Heart left ventricle (tissue), 16 donors: Measurements from ENCODE around the gene SPTLC3. TPM values are rescaled to one million over a fixed set of nuclear protein-coding genes. Genes with fewer than 3 reads are reported as not detected.

Source experiments
- ATAC-seq, 4 donors: fragments of 200-7000 bp; cut with Tn5 transposase; one replicate each; pipeline ENCODE4 v1.9.1; 2020 to 2022; ENCODE audit warnings: moderate library complexity in 4 of 4, mild to moderate bottlenecking in 3 of 4, moderate number of reproducible peaks in 1 of 4
- DNase-seq, 5 donors: peaks; one replicate each; pipeline ENCODE4 v3.0.0-alpha.2; 2020
- H3K27ac ChIP-seq, 12 donors: fragments of 200-600 bp; sonication (generic) in 4 of 12; one replicate each; pipeline versions ENCODE4 v1.5.0 to v1.8.0; 2016 to 2022; ENCODE audit warnings: mild to moderate bottlenecking in 2 of 12
- H3K27me3 ChIP-seq, 9 donors: fragments of 200-600 bp; sonication (generic) in 2 of 9; one replicate each; pipeline versions ENCODE4 v1.5.1 to v1.8.0; 2016 to 2022; ENCODE audit warnings: mild to moderate bottlenecking in 3 of 9
- H3K36me3 ChIP-seq, 9 donors: fragments of 200-600 bp; sonication (generic) in 2 of 9; one replicate each; pipeline versions ENCODE4 v1.5.0 to v1.8.0; 2018 to 2022; ENCODE audit warnings: mild to moderate bottlenecking in 2 of 9
- H3K4me1 ChIP-seq, 12 donors: fragments of 200-600 bp; sonication (generic) in 4 of 12; one replicate each; pipeline versions ENCODE4 v1.5.0 to v1.8.0; 2016 to 2022; ENCODE audit warnings: mild to moderate bottlenecking in 3 of 12
- H3K4me3 ChIP-seq, 12 donors: fragments of 200-600 bp; sonication (generic) in 4 of 12; one replicate each; pipeline versions ENCODE4 v1.5.0 to v1.8.0; 2017 to 2022; ENCODE audit warnings: mild to moderate bottlenecking in 9 of 12, moderate library complexity in 4 of 12
- H3K9me3 ChIP-seq, 12 donors: fragments of 200-600 bp; sonication (generic) in 4 of 12; one replicate each; pipeline versions ENCODE4 v1.5.0 to v1.8.0; 2016 to 2022; ENCODE audit warnings: mild to moderate bottlenecking in 1 of 12
- POLR2A ChIP-seq, 2 donors: fragments of 450-650 bp; IDR thresholded peaks; one replicate each; pipeline ENCODE4 v1.6.1; 2017; ENCODE audit warnings: antibody characterized with exemption in 2 of 2, mild to moderate bottlenecking in 2 of 2, moderate library complexity in 2 of 2
- WGBS, 4 donors: extraction: QIAGEN DNeasy Blood & Tissue Kit in 2 of 4; methylation state at CpG; one replicate each; pipeline versions ENCODE4 v1.1.5 to v1.1.7; 2013 to 2018; 5-methylcytosine and 5-hydroxymethylcytosine counted together
- intact Hi-C, 10 donors: fragments of 100-400 bp; cut with DNase I; formaldehyde crosslinking; loops; one replicate each; pipeline versions ENCODE4 v1.11.1 to v1.14.2; 2022
- polyA plus RNA-seq, 2 donors: library from polyadenylated mRNA; stranded (reverse); fragments of 200-250 nt; gene quantifications; one replicate each; pipeline ENCODE4 v1.2.3, GENCODE V29; 2013
- total RNA-seq, 9 donors: library from RNA; depleted of rRNA in 2 of 9; stranded (reverse); fragments of >200 nt in 2 of 9; fragmentation: NEBNext Ultra II Directional in 3 of 9; extraction: Animal tissue kit (Norgen Biotek cat#: 25700) in 3 of 9; gene quantifications; one replicate each; pipeline versions ENCODE4 v1.1.0 to v1.2.4, GENCODE V29; 2016 to 2023
- TF ChIP-seq, protein P1 (sequence below), 12 donors: fragments of 200-600 bp; sonication (generic) in 4 of 12; IDR thresholded peaks; one replicate each; pipeline versions ENCODE4 v1.5.0 to v1.8.0; 2018 to 2022; ENCODE audit warnings: antibody characterized with exemption in 12 of 12, mild to moderate bottlenecking in 5 of 12
- donor health status: ischemic (EF 13 %, LVEDD 7.1; RV severe dilation, severe dysfunction).
- donor health status: healthy with polysubstance abuse.
- donor health status: DM: no; HTN: yes; CAD: no.
- donor health status: DM: no; HTN: no; CAD: no.
- donor health status: ischemic (EF 25% LVEDD 6.9; RV normal size, moderate dysfunction).
- donor health status: ischemic (EF 25% LVEDD 5.7; RV mildly dilated, moderate dysfunction).
- donor health status: healthy.
- donor health status: DM: yes; HTN: yes; CAD: no.
- donor health status: ischemic (EF 35%, LVEDD 5.7; RV mildly dilated, moderate dysfunction).
- donor health status: nonischemic (EF 11% LVEDD 7.7; RV severe dilation, severe dysfunction).
- donor health status: DM: yes; HTN: yes; CAD: no.
- donor health status: PGD.
- donor health status: ischemic (EF 29% LVEDD 5.4; RV normal size, mild dysfunction).
- donor health status: nonischemic (EF 23%, LVEDD 6.1; RV moderate dilation, normal function).

The SPTLC3 gene
- total and polyA plus RNA-seq, 11 donors = 0.57 to 15.4 (median 6.0) TPM

DNA sequence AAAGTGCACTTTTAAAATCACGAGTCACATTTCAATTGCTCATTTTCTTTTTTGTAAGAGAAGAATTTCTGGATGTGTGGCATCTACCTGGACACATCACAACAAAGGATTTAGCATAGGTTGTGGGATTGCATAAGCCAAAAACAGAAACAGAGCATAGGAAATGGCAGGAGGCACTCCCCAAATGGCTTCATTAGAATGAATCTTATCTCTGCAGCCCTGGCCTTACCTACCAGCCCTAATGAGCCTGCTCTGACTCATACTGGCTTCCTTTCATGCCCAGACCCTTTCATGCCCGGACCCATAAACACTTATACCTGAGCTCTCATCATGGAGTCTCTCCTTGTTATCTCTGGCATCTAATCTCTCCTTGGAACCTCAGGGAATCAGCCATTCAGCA lies 23.9 kb upstream of the SPTLC3 start:
- Histone ChIP-seq H3K4me1 (no peaks in the 10 kb centered on the region), H3K4me3 (no peak overlapping the region), H3K27ac (no peak overlapping the region), H3K36me3 (no peaks in the 10 kb centered on the region), H3K9me3 (no peaks in the 10 kb centered on the region), H3K27me3 (no peaks in the 10 kb centered on the region)
- WGBS, 4 donors = 63 to 76% (median 69%) methylated on average over 2 of the region's 2 CpGs
- DNase-seq = no peak
- TF ChIP-seq, protein P1, sequence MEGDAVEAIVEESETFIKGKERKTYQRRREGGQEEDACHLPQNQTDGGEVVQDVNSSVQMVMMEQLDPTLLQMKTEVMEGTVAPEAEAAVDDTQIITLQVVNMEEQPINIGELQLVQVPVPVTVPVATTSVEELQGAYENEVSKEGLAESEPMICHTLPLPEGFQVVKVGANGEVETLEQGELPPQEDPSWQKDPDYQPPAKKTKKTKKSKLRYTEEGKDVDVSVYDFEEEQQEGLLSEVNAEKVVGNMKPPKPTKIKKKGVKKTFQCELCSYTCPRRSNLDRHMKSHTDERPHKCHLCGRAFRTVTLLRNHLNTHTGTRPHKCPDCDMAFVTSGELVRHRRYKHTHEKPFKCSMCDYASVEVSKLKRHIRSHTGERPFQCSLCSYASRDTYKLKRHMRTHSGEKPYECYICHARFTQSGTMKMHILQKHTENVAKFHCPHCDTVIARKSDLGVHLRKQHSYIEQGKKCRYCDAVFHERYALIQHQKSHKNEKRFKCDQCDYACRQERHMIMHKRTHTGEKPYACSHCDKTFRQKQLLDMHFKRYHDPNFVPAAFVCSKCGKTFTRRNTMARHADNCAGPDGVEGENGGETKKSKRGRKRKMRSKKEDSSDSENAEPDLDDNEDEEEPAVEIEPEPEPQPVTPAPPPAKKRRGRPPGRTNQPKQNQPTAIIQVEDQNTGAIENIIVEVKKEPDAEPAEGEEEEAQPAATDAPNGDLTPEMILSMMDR (IDR thresholded peaks at IDR 0.05) = no peak
- TF ChIP-seq POLR2A (IDR thresholded peaks at IDR 0.05) = no peak
- intact Hi-C loops = no loop called here
- ATAC-seq = no peak

- no peak for DNase-seq
- Histone ChIP-seq H3K4me3 (no peak overlapping the region), H3K4me1 (no peaks in the 10 kb centered on the region), H3K9me3 (no peaks in the 10 kb centered on the region), H3K27ac (no peak overlapping the region), H3K27me3 (no peaks in the 10 kb centered on the region), H3K36me3 (no peaks in the 10 kb centered on the region)
- ATAC-seq = no peak
- intact Hi-C loops = no loop called here
- TF ChIP-seq POLR2A (IDR thresholded peaks at IDR 0.05) = no peak
- TF ChIP-seq, protein P1 (IDR thresholded peaks at IDR 0.05) = no peak
- WGBS, 4 donors = 73 to 77% (median 74%) methylated on average over 3 of the region's 3 CpGs
Observed at GRCh38 chr20:12987261-12987660, 21.5 kb upstream of the SPTLC3 start.

- Histone ChIP-seq H3K36me3 (no peaks in the 10 kb centered on the region), H3K27ac (no peak overlapping the region), H3K4me1 (no peaks in the 10 kb centered on the region), H3K27me3 (no peaks in the 10 kb centered on the region), H3K9me3 (no peaks in the 10 kb centered on the region), H3K4me3 (no peak overlapping the region)
- ATAC-seq (no peak), DNase-seq (no peak)
- WGBS, 4 donors = 76 to 81% (median 78%) methylated on average over 3 of the region's 3 CpGs
- intact Hi-C loops = no loop called here
- TF ChIP-seq POLR2A (IDR thresholded peaks at IDR 0.05) = no peak
- TF ChIP-seq, protein P1 (IDR thresholded peaks at IDR 0.05) = no peak
Observed at GRCh38 chr20:12989586-12990115, 19.1 kb upstream of the SPTLC3 start.

GRCh38 chr20:12997128-12997655 lies 11.6 kb upstream of the SPTLC3 start:
- H3K4me3 ChIP-seq = no peak overlapping the region
- DNase-seq = no peak
- H3K27me3 ChIP-seq = no peaks in the 10 kb centered on the region
- H3K9me3 ChIP-seq = no peaks in the 10 kb centered on the region
- TF ChIP-seq, protein P1 (IDR thresholded peaks at IDR 0.05) = no peak
- no peak for TF ChIP-seq POLR2A (IDR thresholded peaks at IDR 0.05)
- no peaks in the 10 kb centered on the region for H3K36me3 ChIP-seq
- H3K4me1 ChIP-seq = no peaks in the 10 kb centered on the region
- ATAC-seq = no peak
- WGBS, 4 donors = 74 to 84% (median 75%) methylated on average over 2 of the region's 2 CpGs
- H3K27ac ChIP-seq = no peak overlapping the region
- intact Hi-C loops = no loop called here
